ENCODE measurements around the gene SAMD14. TPM values are rescaled to one million over a fixed set of nuclear protein-coding genes. Genes with fewer than 3 reads are reported as not detected.

Gene SAMD14
- total RNA-seq (2014; rRNA removed; shearing (Covaris generic); ENCODE audit: low replicate concordance): 0.07 and 0.26 TPM in 2 replicates

DNA sequence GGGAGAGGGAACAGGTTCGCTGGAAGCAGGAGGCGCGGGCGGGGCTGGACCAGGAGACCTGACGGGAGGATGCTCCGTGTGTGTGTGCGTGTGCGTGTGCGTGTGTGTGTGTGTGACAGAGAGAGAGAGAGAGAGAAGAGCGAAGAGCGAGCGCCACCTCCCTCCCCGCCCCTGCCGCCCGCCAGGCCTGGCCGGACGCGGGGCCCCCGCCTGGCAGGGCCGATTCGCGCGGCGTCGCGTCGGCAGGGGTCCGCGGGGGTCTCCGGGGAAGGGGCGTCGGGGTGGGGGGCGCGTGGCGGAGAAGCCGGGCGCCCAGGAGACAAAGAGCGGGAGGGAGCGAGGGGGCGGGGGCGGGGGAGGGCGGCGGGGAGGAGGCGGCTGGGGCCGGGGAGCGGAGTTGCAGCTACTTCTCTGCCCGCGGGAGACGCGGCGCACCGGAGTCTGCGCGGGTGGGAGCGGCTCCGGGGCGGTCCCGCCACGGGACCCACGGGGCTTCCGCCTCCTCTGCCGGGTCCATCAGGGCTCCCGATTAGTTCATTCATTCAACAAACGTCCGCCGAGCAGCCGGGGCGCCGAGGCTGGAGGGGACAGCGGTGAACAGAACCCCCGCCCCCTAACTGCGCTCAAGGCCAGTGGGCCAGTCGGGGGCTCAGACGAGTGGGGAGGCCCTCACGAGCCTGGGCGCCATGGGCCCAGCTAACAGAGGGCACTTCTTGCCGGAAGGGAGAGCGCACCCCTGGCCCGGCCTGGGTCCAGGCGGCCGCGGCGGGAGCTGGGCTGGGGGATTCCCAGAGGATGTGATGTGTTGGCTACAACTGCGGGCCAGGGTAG, at the start of gene SAMD14:
Gene SAMD14 (minus strand): TSS at position 433 of the 831 bp plus-strand sequence. CDS start 5,201 bp downstream, outside the sequence.
- in situ Hi-C loops (cut with HindIII; ENCODE audit: low pct_unique_long_range_greater_than_20kb, low sequenced_read_pairs): no loop called here
- DNase-seq (ENCODE audit: low read depth): no peak

DNA sequence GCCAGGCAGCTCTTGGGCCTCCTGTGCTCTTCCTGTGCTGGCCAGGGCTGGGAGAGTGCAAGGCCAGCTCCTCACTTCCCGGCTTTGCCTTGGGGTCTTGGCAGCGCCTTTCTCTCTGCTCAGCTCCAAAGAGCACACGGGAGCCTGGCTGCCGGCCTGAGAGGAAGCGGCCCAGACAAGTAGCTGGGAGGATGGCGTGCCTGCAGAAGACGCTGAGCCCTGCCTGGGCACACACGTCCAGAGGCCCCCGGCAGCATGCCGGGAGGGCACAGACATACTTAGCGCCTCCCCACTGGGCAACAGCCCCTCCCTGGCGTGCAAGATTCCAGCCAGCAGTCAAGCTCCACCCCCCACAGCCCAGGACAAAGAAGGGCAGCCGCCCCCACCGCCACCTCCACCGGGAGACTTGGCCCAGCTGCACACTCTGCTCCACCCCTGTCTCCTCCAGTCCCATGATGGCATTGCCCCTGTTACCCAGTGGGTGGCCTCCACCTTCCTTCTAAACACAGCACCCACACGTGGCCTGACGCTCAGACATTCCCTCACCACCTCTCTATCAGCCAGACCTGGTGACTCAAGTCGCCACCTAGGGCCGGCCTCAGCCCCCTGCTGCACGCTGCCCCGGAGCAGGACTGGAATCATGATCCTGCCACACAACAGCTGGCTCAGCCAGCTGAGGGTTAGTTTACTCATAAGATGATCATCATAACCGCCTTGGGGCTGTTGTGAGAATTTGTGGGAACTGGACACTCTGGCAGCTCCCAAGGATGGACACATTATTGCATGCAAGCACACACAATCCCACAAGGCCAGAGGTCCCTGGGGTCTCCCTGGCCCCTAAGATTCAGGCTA, 48.2 kb upstream of the SAMD14 start:
- in situ Hi-C loops (cut with HindIII; ENCODE audit: low pct_unique_long_range_greater_than_20kb, low sequenced_read_pairs): no loop called here
- DNase-seq (ENCODE audit: low read depth): peak; percentile 99

DNA sequence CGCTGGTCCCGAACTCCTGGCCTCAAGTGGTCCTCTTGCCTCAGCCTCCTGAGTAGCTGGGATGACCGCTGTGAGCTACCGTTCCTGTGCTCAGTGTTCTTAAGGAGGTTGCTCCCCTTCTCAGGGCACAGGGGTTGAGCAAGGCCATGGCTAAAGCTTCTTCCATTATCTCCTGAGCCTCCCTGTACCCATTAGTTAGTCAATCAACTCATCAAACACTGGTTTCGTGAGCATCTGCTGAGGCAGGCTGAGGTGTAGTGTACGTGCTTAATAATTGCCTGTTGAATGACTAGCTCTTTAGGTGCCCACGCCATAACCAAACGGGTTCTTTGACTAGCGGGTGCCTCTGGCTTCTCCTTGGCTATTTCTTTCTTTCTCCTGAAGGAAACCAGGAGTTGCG, 47.5 kb upstream of the SAMD14 start:
- in situ Hi-C loops (cut with HindIII; ENCODE audit: low pct_unique_long_range_greater_than_20kb, low sequenced_read_pairs): no loop called here
- no peak for DNase-seq (ENCODE audit: low read depth)

DNA sequence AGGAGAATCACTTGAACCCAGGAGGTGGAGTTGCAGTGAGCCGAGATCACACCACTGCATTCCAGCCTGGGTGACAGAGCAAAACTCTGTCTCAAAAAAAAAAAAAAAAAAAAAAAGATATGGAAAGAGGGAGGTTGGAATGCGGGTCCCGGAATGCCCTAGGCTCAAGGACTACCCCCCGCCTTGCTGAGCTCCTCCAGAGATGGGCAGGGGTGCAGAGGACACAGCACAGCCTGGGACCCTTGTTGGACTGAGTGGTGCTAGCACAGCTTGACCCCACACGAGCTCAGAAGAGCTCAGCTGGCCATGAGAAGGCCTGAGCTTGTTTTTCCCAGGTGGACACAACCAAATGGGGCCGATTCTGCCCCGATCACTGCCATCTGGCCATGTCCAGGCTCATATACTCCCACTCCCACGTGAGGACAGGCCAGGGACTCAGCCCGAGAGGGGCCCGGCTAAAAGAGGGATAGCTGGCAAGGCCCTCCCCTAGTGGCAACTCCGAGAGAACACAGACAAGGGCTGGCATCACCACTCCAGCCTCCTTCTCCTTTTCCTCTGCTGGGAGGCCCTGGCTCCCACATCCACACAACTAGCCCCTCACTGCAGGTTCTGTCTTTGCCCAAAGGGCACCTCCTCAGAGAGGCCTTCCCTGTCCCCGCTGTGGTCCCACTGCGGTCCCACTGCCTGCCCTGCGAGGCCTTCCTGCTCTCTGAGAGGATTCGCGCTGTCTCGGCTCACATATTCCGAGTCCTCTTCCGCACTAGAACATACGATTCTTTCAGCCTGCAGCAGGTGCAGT, 46.8 kb upstream of the SAMD14 start:
- in situ Hi-C loops (cut with HindIII; ENCODE audit: low pct_unique_long_range_greater_than_20kb, low sequenced_read_pairs): no loop called here
- no peak for DNase-seq (ENCODE audit: low read depth)

DNA sequence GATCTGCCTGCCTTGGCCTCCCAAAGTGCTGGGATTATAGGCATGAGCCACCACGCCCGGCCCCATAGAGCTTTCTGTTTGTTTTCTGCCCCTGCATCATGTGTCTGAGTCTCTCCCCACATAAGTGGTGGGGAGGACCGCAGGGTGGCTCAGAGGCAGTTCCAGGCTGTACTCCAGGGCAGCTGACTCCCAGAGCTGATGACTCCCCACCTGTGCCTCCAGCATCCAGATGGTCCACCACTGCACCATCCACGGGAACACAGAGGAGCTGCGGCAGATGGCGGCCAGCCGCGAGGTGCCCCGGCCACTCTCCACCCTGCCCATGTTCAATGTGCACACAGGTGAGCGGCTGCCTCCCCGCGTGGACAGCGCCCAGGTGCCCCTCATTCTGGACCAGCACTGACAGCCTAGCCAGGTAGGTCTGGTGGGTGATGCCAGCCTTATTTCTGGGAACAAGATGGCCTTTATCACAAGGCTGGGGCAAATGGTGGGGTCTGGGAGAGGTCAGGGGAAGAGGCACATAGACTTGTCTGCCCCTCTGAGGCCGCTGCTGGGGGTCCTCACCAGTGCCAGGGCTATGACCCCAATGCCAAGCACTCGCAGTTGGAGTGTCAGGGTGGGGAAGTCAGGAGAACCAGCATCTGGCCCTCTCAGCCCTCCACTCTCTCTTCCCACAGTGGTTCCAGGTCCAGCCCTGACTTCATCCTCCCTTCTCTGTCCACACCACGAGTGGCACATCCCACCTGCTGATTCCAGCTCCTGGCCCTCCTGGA, 45.3 kb upstream of the SAMD14 start:
- in situ Hi-C loops (cut with HindIII; ENCODE audit: low pct_unique_long_range_greater_than_20kb, low sequenced_read_pairs): no loop called here
- DNase-seq (ENCODE audit: low read depth): no peak

DNA sequence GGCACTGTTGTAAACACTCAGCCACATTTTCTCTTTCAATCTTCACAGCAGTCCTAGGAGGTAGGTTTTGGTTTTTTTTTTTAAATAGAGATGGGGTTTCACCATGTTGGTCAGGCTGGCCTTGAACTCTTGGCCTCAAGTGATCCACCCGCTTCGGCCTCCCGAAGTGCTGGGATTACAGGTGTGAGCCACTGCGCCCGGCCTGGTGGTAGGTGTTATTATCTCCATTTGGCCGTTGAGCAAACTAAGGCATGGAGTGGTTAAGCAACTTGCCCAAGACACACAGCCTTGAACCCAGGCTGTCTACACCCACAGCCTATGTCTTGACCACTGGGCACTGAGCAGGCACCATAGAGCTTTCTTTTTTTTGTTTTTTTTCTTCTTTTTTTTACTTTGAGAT, 44.5 kb upstream of the SAMD14 start:
- no peak for DNase-seq (ENCODE audit: low read depth)
- in situ Hi-C loops (cut with HindIII; ENCODE audit: low pct_unique_long_range_greater_than_20kb, low sequenced_read_pairs): no loop called here

DNA sequence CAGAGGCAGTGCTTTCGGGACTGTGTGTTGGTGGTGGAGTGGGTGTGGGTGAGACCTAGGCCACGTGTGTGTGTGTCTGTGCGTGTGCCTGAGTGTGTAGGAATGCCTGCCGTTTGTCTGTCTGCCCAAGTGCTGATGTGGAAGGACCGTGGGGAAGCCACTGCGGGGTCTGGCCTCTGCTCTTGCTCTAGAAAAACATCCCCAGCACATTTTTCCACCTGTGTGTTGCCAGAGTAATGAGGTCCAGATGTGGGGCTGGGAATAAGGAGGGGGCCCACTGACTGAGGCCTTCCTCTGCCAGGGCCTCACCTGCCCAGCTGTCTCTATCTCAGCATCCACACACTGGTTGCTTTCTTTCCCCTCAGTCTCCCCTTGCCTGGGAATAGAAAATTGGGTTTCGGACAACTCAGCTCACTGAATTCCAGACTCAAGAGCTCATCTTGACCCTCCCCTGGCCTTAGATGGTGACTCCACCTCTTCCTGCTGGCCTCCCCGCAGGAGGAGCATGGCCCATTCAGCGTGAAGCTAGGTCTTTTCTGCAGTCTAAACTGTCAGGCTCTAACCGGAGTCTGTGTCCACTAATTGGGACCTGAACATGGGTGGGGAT, 43.5 kb upstream of the SAMD14 start:
- no peak for DNase-seq (ENCODE audit: low read depth)
- in situ Hi-C loops (cut with HindIII; ENCODE audit: low pct_unique_long_range_greater_than_20kb, low sequenced_read_pairs): no loop called here

DNA sequence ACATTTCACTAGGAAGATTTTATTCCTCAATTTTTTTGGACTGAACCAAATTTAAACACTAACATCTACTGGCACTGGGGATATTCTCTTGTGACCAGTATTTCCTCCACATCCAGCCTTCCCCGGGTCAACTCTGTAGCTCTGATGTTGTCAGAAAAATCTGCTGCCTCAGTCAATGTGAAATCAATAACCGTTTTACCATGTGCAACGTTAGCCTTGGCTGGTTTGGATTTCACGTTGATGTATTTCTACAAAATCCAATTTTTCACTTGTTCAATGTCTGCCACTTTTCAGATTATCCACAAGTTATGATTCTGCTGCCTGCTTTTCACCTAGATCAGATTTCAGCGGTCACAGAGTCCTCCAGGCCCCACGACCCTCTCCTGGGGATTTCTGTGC, 43.0 kb upstream of the SAMD14 start:
- in situ Hi-C loops (cut with HindIII; ENCODE audit: low pct_unique_long_range_greater_than_20kb, low sequenced_read_pairs): no loop called here
- no peak for DNase-seq (ENCODE audit: low read depth)

DNA sequence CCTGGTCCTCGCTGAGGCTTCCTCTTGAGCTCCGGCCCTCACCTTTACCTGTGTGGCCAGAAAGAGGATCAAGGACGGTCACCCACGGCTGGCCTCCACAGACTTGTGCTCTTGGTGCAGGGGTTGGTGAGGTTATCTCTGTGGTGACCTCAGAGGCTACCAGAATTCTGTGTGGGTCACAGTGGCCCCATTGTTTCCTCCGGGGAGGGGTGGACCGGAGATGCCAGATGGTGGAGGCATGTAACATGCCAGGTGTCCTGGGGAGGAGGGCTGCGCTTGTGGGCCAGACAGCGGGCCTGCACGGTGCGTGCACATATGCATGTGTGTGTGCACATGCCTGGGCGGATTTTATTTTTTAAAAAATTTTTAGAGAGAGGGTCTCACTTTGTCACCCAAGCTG, 42.2 kb upstream of the SAMD14 start:
- in situ Hi-C loops (cut with HindIII; ENCODE audit: low pct_unique_long_range_greater_than_20kb, low sequenced_read_pairs): no loop called here
- DNase-seq (ENCODE audit: low read depth): no peak

DNA sequence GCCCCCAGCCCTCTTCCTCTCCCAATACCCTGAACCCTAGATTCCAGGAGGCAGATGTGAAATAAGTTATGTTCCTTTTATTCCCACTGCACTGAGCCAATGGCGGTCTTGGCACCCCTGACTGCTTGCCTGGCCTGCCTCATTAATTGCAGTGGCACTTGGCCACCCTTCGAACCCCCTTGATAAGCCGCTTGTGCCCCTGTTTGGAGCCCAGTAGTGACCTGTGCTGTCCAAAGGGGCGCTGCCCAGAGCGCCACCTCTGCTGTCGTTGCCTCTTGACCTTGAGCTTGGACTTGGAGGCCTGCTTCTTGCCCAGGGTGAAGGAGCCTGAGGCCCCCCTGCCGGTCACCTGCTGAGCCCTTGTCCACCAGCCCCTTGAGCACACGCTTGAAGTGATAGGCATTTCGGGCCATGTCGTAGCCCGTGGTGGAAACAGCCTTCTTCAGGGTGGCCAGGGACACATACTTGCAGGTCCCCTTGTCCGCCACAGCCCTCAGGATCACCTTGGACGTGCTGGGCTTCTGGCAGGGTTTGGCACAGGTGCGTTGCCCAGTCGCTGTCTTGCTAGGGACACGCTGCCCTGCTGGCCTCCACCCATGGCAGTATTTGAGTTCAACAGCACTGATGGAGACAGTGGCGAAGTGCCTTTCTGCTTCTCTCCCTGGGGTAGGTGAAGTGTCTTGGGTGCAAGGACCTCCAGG, 41.6 kb upstream of the SAMD14 start:
- DNase-seq (ENCODE audit: low read depth): no peak
- in situ Hi-C loops (cut with HindIII; ENCODE audit: low pct_unique_long_range_greater_than_20kb, low sequenced_read_pairs): no loop called here

DNA sequence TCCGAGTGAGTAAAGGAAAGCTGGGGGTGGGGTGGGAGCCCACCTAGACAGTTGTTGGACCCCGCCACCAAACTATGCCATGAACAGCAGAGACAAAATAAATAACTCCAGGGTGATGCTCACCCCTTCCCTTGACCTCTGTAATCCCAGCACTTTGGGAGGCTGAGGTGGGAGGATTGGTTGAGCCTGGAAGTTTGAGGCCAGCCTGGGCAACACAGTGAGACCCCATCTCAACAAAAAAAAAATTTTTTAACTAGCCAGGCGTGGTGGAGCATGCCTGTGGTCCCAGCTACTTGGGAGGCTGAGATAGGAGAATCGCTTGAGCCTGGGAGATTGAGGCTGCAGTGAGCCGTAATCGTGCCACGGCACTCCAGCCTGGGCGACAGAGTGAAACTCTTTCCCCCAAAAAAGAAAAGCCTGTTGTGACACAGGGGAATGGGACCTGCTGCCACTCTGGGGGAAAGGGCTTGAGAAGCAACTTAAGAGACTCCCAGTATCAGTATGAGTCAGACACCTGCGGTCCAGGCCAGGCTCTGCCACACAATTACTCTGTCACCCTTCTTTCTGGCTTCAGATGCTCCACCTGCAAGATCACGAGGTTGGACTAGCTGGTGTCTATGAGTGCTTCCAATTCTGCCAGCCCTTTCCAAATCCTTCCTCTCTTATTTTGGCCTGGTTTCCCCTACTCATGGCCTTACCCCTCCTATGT, 40.9 kb upstream of the SAMD14 start:
- in situ Hi-C loops (cut with HindIII; ENCODE audit: low pct_unique_long_range_greater_than_20kb, low sequenced_read_pairs): no loop called here

DNA sequence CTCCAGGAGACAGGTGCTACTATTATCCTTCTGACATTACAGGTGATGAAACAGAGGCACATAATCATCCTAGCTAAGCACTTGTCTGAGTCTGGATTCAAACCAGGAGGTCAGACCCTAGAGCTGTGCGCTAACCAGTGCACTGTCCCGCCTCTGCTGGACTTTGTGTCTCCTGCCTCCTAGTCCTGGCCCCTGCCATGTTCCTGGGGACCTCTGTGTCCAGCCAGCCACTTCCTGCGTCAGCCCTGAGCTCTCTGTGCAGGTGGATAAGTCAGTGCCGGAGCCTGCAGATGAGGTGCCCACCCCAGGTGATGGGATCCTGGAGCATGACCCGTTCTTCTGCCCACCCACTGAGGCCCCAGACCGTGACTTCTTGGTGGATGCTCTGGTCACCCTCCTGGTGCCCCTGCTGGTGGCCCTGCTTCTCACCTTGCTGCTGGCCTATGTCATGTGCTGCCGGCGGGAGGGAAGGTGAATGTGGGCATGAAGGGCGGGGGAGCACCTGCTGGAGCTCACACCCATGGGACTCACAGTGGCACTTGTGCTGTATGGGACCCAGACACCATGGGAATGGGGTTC, 40.0 kb upstream of the SAMD14 start:
- in situ Hi-C loops (cut with HindIII; ENCODE audit: low pct_unique_long_range_greater_than_20kb, low sequenced_read_pairs): no loop called here
- no peak for DNase-seq (ENCODE audit: low read depth)

More for the DNA sequence above, 40.9 kb upstream of the SAMD14 start:
- DNase-seq (ENCODE audit: low read depth): peak; percentile 38

DNA sequence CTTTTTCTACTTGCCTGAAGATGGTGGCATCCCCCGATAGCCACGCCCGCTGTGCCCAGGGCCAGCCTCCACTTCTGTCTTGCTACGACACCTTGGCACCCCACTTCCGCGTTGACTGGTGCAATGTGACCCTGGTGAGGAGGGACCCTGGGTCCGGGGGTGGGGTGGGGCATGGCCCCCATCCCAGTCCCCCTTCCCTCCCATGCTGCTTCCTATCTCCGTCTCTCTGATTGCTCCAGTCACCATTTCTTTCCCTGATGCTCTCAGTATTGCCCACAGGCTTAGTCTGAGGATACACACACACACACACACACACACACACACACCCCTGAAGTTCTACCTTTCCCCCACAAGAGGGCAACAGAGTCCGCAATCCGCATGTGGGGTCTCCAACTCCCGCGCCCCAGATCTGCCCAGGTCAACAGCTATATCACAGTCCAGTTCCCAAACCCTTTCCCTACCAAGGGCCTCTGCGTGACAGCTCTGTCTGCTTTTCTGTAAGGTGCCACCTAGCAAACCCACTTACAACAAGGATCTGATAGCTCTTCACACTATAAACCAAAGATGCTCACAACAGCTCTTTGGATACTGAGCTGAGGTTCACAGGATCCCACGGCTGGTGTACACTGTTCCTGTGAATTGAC, 39.3 kb upstream of the SAMD14 start:
- in situ Hi-C loops (cut with HindIII; ENCODE audit: low pct_unique_long_range_greater_than_20kb, low sequenced_read_pairs): no loop called here
- DNase-seq (ENCODE audit: low read depth): peak; percentile 74

DNA sequence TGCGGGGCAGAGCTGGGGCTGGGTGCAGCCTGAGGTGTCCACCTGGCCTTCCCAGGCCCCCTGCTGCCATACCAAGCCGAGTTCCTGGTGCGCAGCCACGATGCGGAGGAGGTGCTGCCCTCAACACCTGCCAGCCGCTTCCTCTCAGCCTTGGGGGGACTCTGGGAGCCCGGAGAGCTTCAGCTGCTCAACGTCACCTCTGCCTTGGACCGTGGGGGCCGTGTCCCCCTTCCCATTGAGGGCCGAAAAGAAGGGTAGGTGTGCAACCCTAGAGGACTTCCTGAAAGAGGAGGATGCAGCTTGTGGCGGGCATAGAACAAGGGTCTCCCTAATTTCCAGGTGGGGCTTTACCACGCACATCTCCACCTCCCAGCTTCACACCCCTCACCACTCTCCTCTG, 38.4 kb upstream of the SAMD14 start:
- in situ Hi-C loops (cut with HindIII; ENCODE audit: low pct_unique_long_range_greater_than_20kb, low sequenced_read_pairs): no loop called here
- DNase-seq (ENCODE audit: low read depth): no peak

DNA sequence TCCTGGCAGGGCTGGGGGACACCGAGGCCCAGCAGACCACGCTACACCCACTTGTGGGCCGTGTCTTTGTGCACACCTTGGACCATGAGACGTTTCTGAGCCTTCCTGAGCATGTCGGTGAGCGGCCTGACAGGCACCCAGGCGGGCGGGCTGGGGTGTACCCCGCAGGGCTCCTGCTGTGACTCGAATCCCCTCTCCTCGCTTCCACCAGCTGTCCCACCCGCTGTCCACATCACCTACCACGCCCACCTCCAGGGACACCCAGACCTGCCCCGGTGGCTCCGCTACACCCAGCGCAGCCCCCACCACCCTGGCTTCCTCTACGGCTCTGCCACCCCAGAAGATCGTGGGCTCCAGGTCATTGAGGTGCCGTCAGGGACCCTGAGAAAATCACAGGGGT, 37.4 kb upstream of the SAMD14 start:
- in situ Hi-C loops (cut with HindIII; ENCODE audit: low pct_unique_long_range_greater_than_20kb, low sequenced_read_pairs): no loop called here
- DNase-seq (ENCODE audit: low read depth): no peak

Data from Caki2 (cell line).